GM12872 (cell line): ENCODE measurements around the gene PNLIPRP1.

ENCODE experiments used
- TF ChIP-seq, protein P1 (sequence below): IDR thresholded peaks from 3 replicates; pipeline ENCODE4 v1.5.1; 2011; ENCODE audit warnings: low read depth, mild to moderate bottlenecking, low read length, moderate library complexity; ENCODE audit not compliant: insufficient read depth

The PNLIPRP1 gene

DNA sequence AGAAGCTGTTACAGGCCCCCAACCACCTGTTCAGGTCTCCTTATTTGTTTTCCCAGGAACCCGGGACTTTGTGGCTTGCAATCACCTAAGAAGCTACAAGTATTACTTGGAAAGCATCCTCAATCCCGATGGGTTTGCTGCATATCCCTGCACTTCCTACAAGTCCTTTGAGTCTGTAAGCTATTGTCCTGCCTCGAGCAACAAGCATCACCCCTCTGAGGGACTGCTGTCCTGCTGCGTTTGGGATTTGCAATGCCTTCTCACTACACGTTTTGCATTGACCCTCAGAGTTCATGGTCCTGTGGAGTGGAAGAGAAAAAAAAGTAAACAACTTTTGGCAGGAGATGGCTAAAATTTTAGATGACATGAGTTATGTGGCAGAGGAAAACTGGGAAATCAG, 9.2 kb downstream of the PNLIPRP1 start:
- TF ChIP-seq, protein P1, sequence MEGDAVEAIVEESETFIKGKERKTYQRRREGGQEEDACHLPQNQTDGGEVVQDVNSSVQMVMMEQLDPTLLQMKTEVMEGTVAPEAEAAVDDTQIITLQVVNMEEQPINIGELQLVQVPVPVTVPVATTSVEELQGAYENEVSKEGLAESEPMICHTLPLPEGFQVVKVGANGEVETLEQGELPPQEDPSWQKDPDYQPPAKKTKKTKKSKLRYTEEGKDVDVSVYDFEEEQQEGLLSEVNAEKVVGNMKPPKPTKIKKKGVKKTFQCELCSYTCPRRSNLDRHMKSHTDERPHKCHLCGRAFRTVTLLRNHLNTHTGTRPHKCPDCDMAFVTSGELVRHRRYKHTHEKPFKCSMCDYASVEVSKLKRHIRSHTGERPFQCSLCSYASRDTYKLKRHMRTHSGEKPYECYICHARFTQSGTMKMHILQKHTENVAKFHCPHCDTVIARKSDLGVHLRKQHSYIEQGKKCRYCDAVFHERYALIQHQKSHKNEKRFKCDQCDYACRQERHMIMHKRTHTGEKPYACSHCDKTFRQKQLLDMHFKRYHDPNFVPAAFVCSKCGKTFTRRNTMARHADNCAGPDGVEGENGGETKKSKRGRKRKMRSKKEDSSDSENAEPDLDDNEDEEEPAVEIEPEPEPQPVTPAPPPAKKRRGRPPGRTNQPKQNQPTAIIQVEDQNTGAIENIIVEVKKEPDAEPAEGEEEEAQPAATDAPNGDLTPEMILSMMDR: no peak

DNA sequence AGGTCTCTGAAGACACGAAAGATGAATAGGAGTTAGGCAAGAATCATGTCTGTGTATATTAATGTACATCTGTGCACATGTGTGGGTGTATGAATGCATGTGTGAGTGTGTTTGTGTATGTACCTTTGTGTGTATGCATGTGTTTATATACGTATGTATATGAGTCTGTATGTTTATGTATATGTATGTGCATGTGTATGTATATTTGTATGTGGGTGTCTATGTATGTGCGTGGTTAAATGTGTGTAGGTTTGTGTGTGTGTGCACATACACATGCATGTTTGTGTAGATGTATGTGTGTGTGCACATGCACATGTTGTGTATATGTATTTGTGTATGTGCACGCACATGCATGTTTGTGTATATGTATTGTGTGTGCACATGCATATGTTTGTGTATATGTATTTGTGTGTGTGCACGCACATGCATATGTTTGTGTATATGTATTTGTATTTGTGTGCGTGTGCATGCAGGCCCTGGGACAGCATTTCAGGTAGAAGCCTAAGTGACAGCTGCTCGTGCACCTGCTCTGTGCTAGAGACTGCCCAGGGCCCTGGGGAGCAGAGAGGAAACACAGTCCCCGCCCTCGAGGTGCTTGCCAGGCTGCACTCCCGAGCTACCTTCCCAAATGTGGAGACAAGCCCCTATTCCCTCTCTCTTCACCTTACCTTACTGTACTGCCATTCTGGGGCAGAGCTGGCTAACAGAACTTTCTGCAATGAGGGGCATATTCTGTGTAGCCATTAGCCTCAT, 12.1 kb downstream of the PNLIPRP1 start:
- TF ChIP-seq, protein P1: no peak

DNA sequence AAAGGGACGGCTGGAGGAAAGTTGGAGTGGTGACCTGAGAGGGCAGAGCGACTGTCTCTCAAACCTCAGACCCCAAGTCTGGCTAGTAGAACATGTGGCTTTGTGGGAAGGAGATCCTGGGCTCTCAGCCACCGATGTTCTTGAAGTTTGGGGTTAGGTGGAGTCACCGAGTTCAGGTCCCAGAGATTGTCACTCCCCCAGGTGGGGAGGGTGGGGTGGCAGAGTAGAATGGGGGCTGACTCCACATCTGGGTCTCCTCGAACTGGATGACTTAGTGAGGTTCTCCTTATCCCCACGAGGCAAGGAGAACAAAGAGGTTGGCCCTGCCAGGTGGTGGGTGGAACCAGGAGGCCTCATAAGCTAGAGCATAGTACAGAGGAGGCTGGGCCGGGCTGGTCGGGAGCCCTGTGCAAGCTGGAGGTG, 15.3 kb downstream of the PNLIPRP1 start:
- TF ChIP-seq, protein P1: no peak

DNA sequence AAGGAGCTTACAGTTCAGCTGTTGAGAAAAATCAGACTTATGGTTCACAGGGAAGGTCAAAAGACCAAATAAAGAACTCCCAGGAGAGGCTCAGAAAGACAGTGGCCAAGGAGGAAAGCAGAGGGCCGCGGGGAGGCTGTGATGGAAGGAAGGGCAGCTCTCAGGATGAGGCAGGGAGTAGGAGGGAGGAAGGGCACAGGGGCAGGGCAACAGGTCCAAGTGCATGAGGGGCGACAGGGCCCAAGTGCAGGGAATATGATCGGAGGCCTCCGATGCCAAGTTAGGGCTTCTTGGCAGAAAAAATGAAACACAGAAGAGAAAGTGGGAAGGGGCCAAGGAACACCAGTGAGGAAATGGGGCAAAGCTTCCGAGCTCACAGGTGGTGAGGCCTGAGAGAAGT, 16.6 kb downstream of the PNLIPRP1 start:
- TF ChIP-seq, protein P1: no peak

DNA sequence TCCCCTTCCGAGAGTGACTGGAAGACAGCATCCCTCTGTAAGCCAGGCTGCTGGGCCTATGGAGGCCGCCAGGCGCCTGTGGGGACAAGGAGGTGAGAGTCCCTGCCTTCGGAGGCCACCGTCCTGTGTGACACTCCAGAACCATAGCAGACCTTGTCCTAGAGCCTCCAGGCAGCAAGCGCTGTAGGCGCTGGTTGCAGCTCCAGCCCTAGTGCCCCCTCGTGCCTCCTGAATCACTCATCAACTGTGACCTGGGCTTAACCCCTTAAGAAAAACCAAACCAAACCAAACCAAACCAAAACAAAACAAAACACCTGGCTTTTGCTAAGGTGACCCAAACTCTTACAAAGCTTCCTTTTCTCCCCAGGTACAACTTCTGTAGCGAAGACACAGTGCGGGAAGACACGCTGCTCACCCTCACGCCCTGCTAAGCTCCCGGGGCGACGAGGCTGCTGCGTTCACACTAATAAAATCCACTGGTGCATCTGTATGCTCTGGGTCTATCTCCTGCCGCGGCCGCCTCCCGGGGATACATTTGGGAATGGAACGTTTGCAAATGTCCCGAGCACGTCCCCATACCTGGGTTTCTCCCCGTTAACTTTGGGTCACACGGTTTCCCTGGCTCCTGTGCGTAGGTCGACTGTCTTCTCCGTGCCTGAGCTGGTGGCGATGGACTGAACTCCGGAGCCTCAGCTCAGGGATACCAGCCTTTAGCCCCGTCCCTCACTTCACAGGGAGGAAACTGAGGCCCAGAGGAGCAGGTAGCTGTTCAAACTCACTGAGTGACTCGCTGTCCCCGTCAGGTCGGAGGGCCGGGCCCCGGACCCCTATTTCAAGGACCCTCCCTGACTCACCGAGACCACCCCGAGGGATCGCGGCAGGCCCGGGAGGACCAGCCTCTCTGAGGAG, 18.2 kb downstream of the PNLIPRP1 start:
- TF ChIP-seq, protein P1: no peak

DNA sequence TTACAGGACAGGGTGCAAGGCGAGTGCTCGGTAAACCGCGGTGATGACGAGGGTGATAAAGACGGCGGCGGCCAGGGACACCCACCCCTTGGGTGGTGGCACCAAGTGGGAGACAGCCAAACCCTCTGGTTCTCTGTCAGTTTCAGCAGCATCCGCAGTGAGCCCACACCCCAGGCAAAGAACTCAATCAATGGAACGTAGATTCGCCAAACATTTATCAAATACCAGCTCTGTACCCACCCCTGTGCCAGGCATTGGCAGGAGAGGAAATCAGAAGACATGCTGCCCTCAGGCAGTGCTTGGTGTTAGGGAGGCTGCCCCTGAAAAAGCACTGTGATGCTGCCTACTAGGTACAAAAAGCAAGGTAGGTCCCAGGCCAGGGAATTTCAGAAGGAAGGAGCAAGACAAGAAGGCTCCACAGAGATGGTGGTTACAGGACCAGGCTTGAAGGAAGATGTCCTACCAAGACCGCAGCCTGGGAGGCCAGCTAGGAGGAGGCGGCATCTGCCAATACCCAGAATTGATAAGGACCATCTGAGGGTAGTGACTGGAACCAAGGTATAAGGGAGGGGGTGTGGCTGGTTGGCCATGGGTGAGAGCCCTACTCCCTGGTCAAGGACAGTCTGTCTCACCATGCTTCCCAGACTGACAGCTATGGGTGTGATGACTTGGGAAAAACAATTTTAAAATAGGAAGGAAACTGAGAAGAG, 19.8 kb downstream of the PNLIPRP1 start:
- TF ChIP-seq, protein P1: no peak

DNA sequence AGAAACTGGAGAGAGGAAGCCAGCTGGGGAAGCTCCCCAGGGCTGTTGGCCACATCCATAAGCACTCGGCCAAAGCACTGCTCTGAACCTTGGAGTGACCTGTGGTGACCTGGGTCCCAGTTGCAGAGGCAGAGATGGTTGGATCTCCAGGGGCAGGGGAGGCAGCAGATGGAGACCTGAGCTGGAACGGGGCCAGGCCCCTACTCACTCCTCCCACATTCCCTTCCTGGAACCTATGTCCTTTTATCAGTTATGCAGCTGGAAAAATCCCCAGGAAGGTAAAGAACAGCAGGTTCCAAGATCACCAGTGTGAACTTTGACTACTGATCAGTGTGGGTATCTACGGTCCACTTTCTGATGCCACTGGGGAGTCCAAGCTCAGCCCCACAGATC, 20.4 kb downstream of the PNLIPRP1 start:
- TF ChIP-seq, protein P1: no peak
